Stimulated activated CD4-positive, alpha-beta T cell treated with anti-CD3 and anti-CD28 coated beads, Interleukin-12 subunit alpha, Interleukin-12 subunit beta, amount 100 ng/mL, for 48 hours (primary cell): ENCODE data around the gene WNT2.

Experiments
- DNase-seq, 3 donors: peaks; one replicate each; pipeline ENCODE4 v3.0.0-alpha.2; 2020; ENCODE audit warnings: low read depth in 2 of 3, low spot score in 1 of 3

WNT2 gene

GRCh38 chr7:117322741-117323304 is at the start of gene WNT2:
Gene WNT2 (minus strand): TSS chr7:117323058. CDS start chr7:117322989, 69 bp downstream.
- no peak for DNase-seq

- DNase-seq, result no peak
These were observed 49.2 kb upstream of the WNT2 start for GRCh38 chr7:117372073-117372472.

- no peak for DNase-seq
These were observed 41.7 kb upstream of the WNT2 start for GRCh38 chr7:117364339-117365080.

- DNase-seq, result no peak
These were observed 39.5 kb upstream of the WNT2 start for GRCh38 chr7:117362294-117362888.

- DNase-seq, result no peak
These were observed 27.2 kb upstream of the WNT2 start for GRCh38 chr7:117350027-117350426.

GRCh38 chr7:117349570-117349969 is 26.7 kb upstream of the WNT2 start:
- DNase-seq, result no peak

GRCh38 chr7:117347962-117348672 is 25.3 kb upstream of the WNT2 start:
- no peak for DNase-seq

GRCh38 chr7:117347480-117347879 is 24.6 kb upstream of the WNT2 start:
- no peak for DNase-seq

GRCh38 chr7:117346161-117346560 is 23.3 kb upstream of the WNT2 start:
- no peak for DNase-seq

GRCh38 chr7:117338020-117338419 is 15.2 kb upstream of the WNT2 start:
- DNase-seq, result no peak

GRCh38 chr7:117333168-117333567 is 10.3 kb upstream of the WNT2 start:
- DNase-seq, result no peak

- DNase-seq, result no peak
These were observed 9.2 kb upstream of the WNT2 start for GRCh38 chr7:117332031-117332430.

GRCh38 chr7:117325836-117326235 is 3.0 kb upstream of the WNT2 start:
- no peak for DNase-seq

GRCh38 chr7:117324960-117325359 is 2.1 kb upstream of the WNT2 start:
- no peak for DNase-seq

- no peak for DNase-seq
These were observed 1.2 kb upstream of the WNT2 start for GRCh38 chr7:117323851-117324711.

- no peak for DNase-seq
These were observed 520 bp upstream of the WNT2 start for GRCh38 chr7:117323305-117323850.

GRCh38 chr7:117320523-117320922 is 2.3 kb downstream of the WNT2 start:
- no peak for DNase-seq

- no peak for DNase-seq
These were observed 3.7 kb downstream of the WNT2 start for GRCh38 chr7:117319181-117319580.

GRCh38 chr7:117313582-117313981 is 9.3 kb downstream of the WNT2 start:
- no peak for DNase-seq
